Activated CD8-positive, alpha-beta T cell treated with anti-CD3 and anti-CD28 coated beads for 36 hours (primary cell): ENCODE data around the gene DCDC1. TPM values are rescaled to one million over a fixed set of nuclear protein-coding genes. Genes with fewer than 3 reads are reported as not detected.

Source experiments
- ATAC-seq: fragments of 200-7000 bp; cut with Tn5 transposase; one replicate; pipeline ENCODE4 v1.10.0; 2021; ENCODE audit warnings: mild to moderate bottlenecking, moderate library complexity
- CTCF ChIA-PET: fragments of 350-600 bp; sonication (Branson Sonifier 250); formaldehyde crosslinking; loops from one replicate; lab custom pipeline; 2021; ENCODE audit warnings: antibody characterized with exemption; lab: Charles Lee
- POLR2A ChIA-PET: fragments of 350-600 bp; sonication (Branson Sonifier 250); formaldehyde crosslinking; loops from one replicate; lab custom pipeline; 2021; ENCODE audit warnings: antibody characterized with exemption; lab: Charles Lee
- DNase-seq: peaks from one replicate; pipeline ENCODE4 v3.0.0-alpha.2; 2020
- H3K27ac Mint-ChIP-seq: one replicate; pipeline ENCODE4 v1.8.0; 2021; ENCODE audit warnings: mild to moderate bottlenecking, mixed read lengths
- H3K27me3 Mint-ChIP-seq: one replicate; pipeline ENCODE4 v1.8.0; 2021; ENCODE audit warnings: mixed read lengths
- H3K36me3 Mint-ChIP-seq: one replicate; pipeline ENCODE4 v1.8.0; 2021; ENCODE audit warnings: low read depth, mixed read lengths
- H3K4me1 Mint-ChIP-seq: one replicate; pipeline ENCODE4 v1.8.0; 2021; ENCODE audit warnings: low read depth, mixed read lengths
- H3K4me3 Mint-ChIP-seq: one replicate; pipeline ENCODE4 v1.8.0; 2021; ENCODE audit warnings: mild to moderate bottlenecking, moderate library complexity, mixed read lengths
- H3K9me3 Mint-ChIP-seq: one replicate; pipeline ENCODE4 v1.8.0; 2021; ENCODE audit warnings: mixed read lengths
- CTCF ChIP-seq: fragments of 200-600 bp; IDR thresholded peaks from one replicate; pipeline ENCODE4 v1.8.0; 2022; ENCODE audit warnings: antibody characterized with exemption, mild to moderate bottlenecking
- intact Hi-C: fragments of 100-400 bp; cut with micrococcal nuclease; formaldehyde crosslinking; loops from one replicate; pipeline ENCODE4 v1.10.0; 2022
- total RNA-seq, 2 experiments: library from RNA; stranded (reverse); gene quantifications; one replicate each; pipeline ENCODE4 v1.2.3, GENCODE V29; 2021

The DCDC1 gene
- total RNA-seq, 2 experiments from 2014 or later = not detected

- POLR2A ChIA-PET = interaction anchor here (0.5 kb wide), 1 partner anchor 129 kb away, joined by 3 read pairs; no protein-coding TSS in a partner anchor
- TF ChIP-seq CTCF = no peak
- intact Hi-C loops = no loop called here
- Mint-ChIP-seq H3K4me1 (no peaks in the 10 kb centered on the region), H3K9me3 (peaks cover 7% of the 10 kb centered on the region), H3K36me3 (no peaks in the 10 kb centered on the region), H3K27ac (no peak overlapping the region), H3K4me3 (no peak overlapping the region), H3K27me3 (no peaks in the 10 kb centered on the region)
- CTCF ChIA-PET = no interaction called here
- ATAC-seq (no peak), DNase-seq (no peak)
Observed at GRCh38 chr11:30837252-30837651, 532.3 kb downstream of the DCDC1 start.

GRCh38 chr11:30832831-30833230, 536.7 kb downstream of the DCDC1 start:
- no peak for TF ChIP-seq CTCF
- Mint-ChIP-seq H3K9me3 (peaks cover 7% of the 10 kb centered on the region), H3K4me3 (no peak overlapping the region), H3K27ac (no peak overlapping the region), H3K36me3 (no peaks in the 10 kb centered on the region), H3K4me1 (no peaks in the 10 kb centered on the region), H3K27me3 (no peaks in the 10 kb centered on the region)
- POLR2A ChIA-PET = no interaction called here
- no peak for DNase-seq
- CTCF ChIA-PET = no interaction called here
- no peak for ATAC-seq
- intact Hi-C loops = no loop called here

GRCh38 chr11:30830681-30831080, 538.9 kb downstream of the DCDC1 start:
- Mint-ChIP-seq H3K27me3 (no peaks in the 10 kb centered on the region), H3K9me3 (peaks cover 6% of the 10 kb centered on the region), H3K36me3 (no peaks in the 10 kb centered on the region), H3K4me1 (no peaks in the 10 kb centered on the region), H3K4me3 (no peak overlapping the region), H3K27ac (no peak overlapping the region)
- no peak for ATAC-seq
- TF ChIP-seq CTCF = no peak
- DNase-seq = no peak
- CTCF ChIA-PET = no interaction called here
- POLR2A ChIA-PET = no interaction called here
- intact Hi-C loops = no loop called here

GRCh38 chr11:30826911-30827310, 542.6 kb downstream of the DCDC1 start:
- Mint-ChIP-seq H3K4me1 (no peaks in the 10 kb centered on the region), H3K36me3 (no peaks in the 10 kb centered on the region), H3K27ac (no peak overlapping the region), H3K9me3 (no peaks in the 10 kb centered on the region), H3K27me3 (no peaks in the 10 kb centered on the region), H3K4me3 (no peak overlapping the region)
- ATAC-seq (no peak), DNase-seq (no peak)
- ChIA-PET POLR2A (no interaction called here), CTCF (no interaction called here)
- TF ChIP-seq CTCF = no peak
- intact Hi-C loops = no loop called here

GRCh38 chr11:30825723-30826122, 543.8 kb downstream of the DCDC1 start:
- TF ChIP-seq CTCF = no peak
- ChIA-PET POLR2A (no interaction called here), CTCF (no interaction called here)
- ATAC-seq = no peak
- Mint-ChIP-seq H3K4me1 (no peaks in the 10 kb centered on the region), H3K27ac (no peak overlapping the region), H3K9me3 (no peaks in the 10 kb centered on the region), H3K27me3 (no peaks in the 10 kb centered on the region), H3K4me3 (no peak overlapping the region), H3K36me3 (no peaks in the 10 kb centered on the region)
- no peak for DNase-seq
- intact Hi-C loops = no loop called here
